HG03354 (cell line): ENCODE results near the gene FOXI3.
"Not testable (repeated sequence)": the region's sequence is repeated elsewhere in the genome, so short reads cannot be mapped to it uniquely, and the experiment has no call there.

ENCODE experiments used
- ATAC-seq: cut with Tn5 transposase; IDR thresholded peaks from one replicate; pipeline ENCODE4 v1.9.1; 2021; ENCODE audit warnings: mild to moderate bottlenecking; ENCODE audit not compliant: unreplicated experiment, poor library complexity, severe bottlenecking

FOXI3 gene

DNA sequence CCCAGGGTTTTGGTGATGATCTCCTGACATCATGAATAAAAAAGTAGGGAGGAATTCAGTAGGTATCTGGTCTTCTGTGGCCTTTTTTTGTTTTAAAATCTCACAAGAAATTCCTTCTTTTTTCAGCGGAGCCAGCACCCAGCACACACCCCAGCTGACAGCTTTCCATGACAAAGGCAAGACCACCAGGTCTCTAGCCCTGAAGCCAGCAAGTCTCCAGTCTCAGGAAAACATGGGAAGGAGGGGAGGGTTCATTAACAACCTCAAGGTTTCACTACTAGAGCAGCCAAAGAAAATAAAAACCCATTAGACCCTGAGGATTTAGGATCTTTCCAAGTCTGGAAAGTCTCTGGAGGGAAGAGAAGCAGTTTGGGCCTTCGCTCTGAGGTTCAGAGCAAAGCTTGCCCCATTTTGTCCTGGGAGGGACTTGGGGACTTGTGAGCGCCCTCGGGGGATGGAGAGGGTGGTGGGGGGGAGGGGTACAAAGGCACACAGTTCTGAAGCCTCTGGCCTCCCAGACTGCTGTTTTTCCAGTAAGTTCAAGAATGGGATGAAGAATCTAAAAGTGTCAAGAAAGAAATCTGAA lies 9.0 kb downstream of the FOXI3 start:
- no peak for ATAC-seq

DNA sequence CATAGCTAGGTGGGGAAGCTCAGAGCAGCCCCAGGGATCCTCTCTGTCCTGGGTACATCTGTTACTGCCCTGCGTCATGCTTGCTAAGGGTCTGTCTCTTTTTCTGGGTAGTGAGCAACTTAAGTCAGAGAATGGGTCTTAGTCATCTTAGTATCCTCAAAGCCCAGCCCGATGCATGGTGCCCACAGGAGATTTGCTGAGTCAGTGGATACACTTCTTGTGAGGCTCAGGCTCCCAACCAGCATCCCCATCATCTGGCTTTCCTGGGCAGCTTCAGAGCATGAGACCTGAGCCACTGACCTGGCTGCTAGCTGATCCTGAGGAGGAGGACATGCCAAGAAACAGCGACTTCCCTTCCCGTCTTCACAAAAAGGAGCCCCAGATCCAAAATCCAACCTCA lies 10.0 kb downstream of the FOXI3 start:
- no peak for ATAC-seq

DNA sequence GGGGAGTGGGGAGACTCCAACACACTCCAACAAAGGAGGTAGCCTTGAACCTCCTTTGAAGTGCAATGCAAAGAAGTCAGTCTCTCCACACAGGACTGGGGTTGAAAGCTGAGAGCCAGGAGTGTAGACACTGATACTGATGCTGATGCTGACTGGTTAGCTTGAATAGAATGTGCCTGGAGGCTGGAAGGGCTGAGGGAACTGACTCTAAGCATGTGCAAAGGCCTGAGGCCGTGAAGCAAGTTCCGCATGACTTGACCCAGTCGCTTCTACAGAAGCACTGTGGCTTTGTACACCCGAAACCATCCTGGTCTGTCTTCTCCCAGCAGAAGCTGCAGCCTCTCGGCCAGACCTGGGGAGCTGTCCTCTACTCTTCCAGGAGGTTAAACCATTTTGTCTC lies 10.4 kb downstream of the FOXI3 start:
- no peak for ATAC-seq

DNA sequence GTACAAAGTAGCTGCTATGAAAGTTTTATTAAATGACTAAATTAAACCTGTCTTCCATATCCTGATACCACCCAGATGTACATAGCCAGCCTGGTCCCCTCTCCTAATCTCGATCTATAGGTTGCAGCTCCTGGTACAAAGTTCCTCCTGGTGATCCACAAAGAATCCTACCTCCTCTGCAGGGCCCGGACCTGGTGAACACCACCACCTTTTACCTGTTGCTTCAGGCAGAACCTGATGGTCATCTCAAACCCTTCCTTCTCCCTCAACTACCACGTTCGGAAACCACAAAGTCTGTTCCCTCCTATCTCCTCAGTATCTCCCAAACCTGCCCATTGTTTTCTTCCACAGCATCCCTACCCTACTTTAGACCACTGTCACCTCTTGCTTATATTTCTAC lies 15.5 kb downstream of the FOXI3 start:
- ATAC-seq, result no peak

DNA sequence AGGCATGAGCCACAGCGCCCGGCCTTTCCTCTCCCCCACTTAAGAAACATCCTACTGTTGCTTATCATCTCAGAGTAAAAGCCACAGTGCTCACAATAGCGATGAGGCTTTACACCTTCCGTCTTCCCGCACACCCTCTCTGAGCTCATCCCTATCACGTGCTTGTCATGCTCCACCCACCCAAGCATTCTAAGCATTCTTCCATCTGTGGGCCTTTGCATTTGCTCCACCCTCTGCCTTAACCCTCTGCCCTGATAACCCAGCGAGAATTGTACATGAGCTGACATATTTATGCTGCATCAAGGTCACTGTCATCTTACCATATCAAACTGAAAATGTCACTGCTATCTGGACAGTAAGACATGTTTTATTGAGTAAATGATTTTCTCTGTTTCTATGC lies 22.6 kb downstream of the FOXI3 start:
- ATAC-seq, result no peak

DNA sequence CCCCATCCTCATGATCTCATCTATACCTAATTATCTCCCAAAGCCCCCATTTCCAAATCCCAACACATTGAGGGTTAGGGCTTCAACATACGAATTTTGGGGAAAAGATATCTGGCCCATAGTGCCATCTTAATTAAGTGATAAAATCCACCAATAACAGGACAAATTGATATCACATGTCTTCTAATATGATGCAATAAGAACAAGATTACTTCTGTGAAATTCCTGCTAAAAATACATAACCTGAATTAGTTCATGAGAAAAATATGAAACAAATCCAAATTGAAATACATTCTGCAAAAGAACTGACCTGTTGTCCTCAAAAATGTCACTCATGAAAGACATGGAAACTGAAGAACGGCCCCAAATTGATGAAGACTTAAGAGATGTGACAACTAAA lies 28.8 kb downstream of the FOXI3 start:
- ATAC-seq, result no peak

DNA sequence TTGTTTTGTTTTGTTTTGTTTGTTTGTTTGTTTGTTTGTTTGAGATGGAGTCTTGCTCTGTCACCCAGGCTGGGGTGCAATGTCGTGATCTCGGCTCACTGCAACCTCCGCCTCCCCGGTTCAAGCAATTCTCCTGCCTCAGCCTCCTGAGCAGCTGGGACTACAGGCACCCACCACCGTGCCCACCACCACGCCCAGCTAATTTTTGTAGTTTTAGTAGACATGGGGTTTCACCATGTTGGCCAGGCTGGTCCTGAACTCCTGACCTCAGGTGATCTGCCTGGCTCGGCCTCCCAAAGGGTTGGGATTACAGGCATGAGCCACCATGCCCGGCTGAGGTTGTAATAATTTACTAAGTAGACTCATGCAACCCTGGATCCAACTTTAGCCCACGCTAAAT lies 33.4 kb downstream of the FOXI3 start:
- not testable (repeated sequence) for ATAC-seq

DNA sequence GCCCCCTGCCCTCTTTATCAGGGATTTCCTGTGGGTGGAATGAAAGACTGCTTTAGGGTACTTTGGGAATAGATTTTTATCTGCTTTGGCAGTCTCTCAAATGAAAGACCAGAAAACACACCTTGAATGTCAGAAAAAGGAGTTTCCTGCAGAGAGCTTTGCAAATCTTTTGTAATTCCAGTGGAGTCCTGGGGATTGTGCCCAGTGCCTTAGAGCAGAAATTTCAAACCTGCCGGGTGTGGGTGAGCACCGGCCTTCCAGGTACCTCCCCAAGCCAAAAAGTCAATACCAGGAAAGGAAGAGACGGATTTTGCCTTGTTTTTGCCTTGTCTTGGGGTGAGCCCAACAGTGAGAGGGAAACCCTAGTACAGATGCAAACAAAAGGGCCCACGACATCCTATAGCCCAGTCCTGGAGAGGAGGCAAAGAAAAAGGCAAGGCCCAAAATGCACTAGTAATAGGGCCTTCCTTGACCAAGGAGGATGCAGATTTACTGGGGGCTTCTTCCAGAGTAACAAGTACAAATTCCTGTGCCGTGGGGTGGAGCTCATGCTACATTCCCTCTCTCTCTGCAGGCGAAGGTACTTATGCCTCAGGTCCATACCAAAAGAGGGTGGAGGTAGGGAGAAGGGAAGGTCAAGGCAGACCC lies 36.4 kb downstream of the FOXI3 start:
- ATAC-seq, result no peak

DNA sequence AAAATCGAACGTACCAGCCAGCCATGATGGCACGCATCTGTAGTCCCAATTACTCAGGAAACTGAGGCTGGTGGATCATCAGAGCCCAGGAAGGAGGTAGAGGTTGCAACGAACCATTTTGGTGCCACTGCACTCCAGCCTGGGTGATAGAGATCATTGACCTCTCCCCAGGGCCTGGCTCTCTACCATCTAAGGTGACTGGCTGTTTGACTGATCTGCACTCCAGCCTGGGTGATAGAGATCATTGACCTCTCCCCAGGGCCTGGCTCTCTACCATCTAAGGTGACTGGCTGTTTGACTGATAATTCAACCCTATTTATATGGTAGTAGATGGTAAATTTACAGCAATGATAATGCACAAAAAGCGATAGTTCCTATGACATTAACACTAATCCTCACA lies 43.6 kb downstream of the FOXI3 start:
- ATAC-seq, result not testable (repeated sequence)

DNA sequence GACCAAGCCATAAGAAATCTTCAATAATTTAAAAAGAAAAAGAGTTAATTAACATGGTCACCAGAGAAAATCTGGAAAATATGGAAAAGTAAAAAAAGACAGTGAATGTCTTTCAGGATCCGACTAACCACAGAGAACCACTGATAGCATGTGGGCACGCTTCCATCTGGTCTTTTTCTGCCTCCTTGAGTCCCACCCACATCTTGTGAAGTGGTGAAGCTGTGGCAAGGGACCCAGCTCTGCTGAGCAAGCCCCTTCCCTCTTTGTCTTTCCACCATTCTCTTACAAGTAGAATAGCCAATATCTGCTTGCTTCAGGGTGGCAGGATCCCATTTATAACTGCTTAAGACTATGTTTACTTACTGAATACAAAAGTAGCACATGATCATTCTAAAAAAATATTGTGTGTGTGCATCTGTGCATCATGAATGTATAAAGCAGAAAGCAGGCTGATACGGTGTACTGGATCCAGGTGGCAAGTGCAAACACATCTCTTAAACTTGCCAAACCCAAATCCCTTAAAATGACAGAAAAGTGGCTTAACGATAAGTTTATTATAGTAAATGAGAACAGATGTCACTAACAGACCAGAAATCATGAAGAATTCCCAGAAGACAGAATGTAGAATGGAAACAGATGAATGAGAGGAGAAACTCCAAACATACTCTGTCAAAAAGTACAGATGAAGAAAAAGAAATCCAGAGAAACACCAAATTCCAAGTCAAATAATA lies 52.3 kb downstream of the FOXI3 start:
- ATAC-seq, result no peak

DNA sequence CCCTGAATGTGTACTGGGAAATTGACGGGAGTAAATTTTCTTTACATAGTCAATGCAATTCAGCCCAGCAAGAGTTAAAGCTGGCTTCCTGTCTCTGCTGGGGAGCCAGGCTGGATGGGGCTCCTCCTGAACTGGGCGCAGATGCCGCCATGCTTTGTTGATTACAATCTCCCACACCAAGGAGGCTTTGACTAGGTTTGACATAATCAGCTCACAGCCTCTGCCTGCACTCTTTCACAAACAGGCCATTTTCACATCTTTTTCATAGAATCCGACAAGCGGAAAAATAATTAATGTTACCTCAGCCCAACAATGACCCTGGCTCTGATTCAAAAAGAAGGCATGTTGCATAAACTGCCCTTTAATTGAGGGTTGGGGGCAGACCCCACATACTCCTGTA lies 54.3 kb downstream of the FOXI3 start:
- ATAC-seq, result no peak
